GM18909 (cell line): ENCODE data around the gene SLC6A16.
"Not testable (repeated sequence)": the region's sequence is repeated elsewhere in the genome, so short reads cannot be mapped to it uniquely, and the experiment has no call there.

Experiments used
- ATAC-seq: cut with Tn5 transposase; IDR thresholded peaks from one replicate; pipeline ENCODE4 v1.9.1; 2021; ENCODE audit warnings: mild to moderate bottlenecking; ENCODE audit not compliant: unreplicated experiment, poor library complexity

The SLC6A16 gene

DNA sequence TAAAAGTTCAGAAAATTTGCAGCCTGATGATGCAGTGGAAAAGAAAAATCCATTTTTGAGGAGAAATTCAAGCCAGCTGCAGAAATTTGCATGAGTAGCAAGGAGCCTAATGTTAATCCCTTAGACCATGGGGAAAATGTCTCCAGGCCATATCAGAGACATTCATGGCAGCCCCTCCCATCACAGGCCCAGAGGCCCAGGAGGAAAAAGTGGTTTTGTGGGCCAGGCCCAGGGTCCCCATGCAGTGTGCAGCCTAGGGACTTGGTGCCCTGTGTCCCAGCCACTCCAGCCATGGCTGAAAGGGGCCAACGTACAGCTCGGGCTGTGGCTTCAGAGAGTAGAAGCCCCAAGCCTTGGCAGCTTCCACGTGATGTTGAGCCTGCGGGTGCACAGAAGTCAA, 36.8 kb downstream of the SLC6A16 start:
- ATAC-seq, result not testable (repeated sequence)

DNA sequence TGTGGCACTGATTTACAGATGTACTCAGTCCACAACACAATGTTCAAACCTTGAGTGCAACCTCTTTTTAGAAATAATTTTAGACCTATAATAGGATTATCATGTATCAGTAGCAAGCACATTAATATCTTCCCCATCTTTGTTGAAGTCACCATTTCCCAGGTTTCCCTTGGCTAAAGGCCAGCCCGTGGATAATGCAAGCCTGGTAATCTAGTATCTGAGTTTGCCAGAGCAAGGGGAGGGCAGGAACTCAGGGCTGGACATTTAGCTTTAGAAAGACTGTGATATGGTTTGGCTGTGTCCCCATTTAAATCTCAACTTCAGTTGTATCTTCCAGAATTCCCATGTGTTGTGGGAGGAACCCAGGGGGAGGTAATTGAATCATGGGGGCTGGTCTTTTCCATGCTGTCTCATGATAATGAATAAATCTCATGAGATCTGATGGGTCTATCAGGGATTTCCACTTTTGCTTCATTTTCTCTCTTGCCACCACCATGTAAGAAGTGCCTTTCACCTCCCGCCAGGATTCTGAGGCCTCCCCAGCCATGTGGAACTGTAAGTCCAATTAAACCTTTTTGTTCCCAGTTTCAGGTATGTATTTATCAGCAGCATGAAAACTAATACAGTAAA, 37.7 kb downstream of the SLC6A16 start:
- no peak for ATAC-seq

DNA sequence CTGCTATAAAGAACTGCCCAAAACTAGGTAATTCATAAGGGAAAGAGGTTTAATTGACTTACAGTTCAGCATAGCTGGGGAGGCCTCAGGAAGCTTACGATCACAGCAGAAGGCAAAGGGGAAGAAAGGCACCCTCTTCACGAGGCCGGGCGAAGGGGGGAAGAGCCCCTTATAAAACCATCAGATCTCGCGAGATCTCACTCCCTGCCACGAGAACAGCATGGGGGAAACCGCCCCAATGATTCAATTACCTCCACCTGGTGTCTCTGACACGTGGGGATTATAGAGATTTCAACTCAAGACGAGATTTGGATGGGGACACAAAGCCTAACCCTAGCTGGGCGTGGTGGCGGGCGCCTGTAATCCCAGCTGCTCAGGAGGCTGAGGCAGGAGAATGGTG, 42.8 kb downstream of the SLC6A16 start:
- no peak for ATAC-seq

DNA sequence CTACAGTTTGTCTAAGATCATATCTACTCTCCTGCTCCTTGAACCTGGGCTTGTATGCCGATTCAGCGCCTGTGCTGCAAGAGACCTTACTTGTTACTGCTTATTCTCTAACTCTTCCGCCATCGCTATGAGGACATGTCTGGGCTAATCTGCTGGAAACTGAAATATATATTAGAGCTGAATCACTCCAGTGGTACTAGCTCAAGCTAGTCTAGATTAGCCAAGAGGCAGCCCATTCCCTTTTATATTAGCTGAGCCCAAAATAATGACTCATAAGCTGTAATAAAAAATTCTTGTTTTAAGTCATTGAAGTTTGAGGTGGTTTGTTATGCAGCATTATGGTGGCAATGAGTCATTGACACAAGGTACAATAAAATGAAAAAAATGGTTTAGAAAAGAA, 52.8 kb downstream of the SLC6A16 start:
- no peak for ATAC-seq

DNA sequence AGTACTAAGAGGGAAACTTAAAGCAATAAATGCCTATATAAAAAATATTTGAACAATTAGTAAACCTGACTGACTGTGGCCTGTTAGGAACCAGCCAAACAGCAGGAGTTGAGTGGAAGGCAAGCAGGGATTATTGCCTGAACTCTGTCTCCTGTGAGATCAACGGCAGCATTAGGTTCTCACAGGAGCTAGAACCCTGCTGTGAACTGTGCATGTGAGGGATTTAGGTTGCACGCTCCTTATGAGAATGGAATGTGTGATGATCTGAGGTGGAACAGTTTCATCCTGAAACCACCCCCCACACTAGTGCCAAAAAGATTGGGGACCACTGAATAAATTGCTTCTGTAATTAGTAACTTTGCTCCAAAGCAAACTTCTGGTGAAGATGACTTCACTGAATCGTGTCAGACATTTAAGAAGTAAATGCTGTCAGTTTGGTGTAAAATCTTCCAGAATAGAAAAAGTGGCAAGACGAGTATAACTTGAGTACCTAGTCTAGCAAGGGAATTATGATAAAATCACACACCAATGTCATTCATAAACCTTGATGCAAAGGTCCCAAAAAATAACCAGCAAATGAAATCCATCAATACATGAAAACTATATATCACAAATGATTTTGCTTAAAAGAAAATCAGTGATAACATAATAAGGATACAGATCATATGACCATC, 53.8 kb downstream of the SLC6A16 start:
- no peak for ATAC-seq

DNA sequence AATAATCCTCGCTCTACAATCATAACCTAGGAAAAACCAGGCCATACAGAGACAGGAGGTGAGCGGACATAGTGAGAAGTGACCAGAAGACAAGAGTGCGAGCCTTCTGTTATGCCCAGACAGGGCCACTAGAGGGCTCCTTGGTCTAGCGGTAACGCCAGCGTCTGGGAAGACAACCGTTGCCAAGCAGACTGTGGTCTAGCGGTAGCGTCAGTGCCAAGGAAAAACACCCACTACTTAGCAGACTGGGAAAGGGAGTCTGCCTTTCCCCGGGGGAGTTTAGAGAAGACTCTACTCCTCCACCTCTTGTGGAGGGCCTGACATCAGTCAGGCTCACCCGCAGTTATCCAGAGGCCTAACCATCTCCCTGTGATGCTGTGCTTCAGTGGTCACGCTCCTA, 58.6 kb downstream of the SLC6A16 start:
- not testable (repeated sequence) for ATAC-seq

DNA sequence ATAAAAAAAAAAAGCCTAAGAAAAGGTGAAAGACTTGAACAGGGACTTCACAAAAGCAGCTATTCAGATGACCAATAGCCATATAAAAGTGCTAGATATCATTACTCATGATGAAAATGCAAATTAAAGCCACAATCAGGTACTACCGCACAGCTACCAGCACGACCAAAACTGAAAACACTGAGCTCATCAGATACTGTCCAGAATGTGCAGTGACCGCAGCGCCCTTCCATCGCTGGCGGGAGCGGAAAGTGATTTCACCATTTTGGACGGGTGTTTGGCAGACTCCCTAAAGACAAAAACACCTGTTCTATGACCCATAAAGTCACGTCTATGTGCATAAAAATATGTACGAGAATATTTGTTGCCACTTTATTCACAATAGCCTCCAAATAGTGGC, 60.7 kb downstream of the SLC6A16 start:
- no peak for ATAC-seq

DNA sequence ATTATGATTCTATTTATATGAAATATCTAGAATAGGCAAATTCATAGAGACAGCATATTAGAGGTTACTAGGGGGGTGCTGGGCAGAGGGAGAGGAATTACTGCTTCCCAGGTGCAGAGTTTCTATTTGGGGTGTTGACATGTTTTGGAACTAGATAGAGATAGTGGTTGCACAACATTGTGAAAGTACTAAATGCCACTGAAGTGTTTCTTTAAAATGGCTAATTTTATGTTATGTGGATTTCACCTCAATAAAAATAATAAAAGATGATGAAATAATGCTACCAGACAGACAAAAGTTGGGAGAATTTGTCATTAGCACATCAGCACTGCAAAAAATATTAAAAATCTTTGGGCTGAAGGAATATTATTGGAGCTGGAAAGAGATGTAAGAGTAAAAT, 63.4 kb downstream of the SLC6A16 start:
- ATAC-seq, result no peak

DNA sequence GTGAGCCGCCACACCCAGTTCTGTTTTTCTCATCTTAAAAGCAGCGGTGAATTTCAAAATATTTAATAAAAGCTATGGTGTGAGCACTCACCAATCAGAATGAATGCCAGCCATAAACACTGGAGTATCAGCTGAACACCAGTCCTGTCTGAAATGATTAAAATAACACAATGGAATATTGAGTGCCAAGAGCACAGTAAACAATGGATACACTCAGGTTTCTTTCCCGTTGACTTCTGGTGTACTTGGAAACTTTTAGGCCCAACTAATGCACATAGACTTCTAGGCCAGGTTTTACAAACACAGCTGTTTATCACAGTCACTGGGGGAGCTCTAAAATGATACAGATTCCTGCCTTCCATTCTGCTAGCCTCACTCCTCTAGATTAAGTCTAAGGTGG, 68.3 kb downstream of the SLC6A16 start:
- ATAC-seq, result no peak

DNA sequence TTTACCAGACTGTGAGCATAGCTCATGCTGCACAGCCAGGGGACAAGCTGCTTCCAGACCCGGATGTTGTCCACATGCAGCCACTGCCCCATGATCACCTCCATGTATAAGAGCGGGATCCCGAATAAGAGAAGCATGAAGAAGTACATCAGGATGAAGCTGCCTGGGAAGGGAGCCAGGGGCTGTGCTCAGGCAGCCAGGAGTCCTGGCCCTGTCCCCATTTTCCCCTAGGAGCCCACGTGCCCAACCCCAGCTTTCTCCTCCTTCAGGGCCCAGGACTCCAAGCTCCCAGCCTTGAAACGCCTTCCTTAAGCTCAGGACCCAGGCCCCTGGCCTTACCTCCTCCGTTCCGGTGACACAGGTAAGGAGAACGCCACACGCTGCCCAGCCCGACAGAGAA, 69.3 kb downstream of the SLC6A16 start:
- ATAC-seq, result no peak

DNA sequence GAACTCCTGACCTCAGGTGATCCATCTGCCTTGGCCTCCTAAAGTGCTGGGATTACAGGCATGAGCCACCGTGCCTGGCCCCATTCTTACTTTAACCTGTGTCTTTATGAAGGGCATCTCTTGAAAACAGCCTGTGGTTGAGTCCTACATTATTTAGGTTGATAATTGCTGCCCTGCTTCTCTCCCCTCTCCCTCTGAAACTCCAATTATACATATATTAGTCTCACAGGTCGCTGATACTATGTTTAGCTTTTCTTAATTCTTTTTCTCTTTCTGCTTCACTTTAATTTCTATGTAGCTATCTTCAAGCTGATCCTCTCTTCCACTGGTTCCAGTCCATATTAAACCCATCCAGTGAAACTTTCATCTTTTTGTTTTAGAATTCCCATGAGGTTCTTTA, 75.1 kb downstream of the SLC6A16 start:
- ATAC-seq, result no peak

DNA sequence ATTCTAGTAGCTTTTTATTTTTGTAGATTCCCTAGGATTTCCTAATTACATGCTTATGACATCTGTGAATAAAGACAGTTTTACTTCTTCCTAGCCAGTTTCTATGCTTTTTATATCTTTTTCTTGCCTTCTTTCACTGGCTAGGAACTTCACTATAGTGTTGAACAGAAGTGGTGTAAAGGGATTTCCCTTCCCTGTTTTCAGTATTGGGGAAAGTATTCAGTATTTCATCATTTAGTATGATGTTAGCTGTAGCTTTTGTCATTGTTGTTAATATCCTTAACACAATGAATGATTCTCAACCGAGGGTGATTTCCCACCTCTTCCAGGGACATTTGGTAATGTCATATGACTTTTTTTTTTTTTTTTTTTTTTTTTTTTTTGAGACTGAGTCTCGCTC, 77.3 kb downstream of the SLC6A16 start:
- no peak for ATAC-seq

DNA sequence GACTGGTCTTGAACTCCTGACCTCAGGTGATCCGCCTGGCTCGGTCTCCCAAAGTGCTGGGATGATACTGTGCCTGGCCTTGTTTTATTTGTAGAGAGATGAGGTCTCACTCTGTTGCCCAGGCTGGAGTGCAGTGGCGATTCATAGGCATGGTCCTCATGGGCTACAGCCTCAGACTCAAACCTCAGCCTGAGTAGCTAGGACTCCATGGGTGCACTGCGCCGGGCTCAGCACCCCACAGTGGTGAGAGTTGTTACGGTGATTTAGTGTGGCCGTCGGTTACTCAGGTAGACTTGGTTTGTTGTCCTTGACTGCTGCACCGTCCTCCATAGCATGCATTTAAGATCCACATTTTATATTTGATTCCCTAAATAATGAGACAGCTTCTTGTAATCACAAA, 80.7 kb downstream of the SLC6A16 start:
- ATAC-seq, result no peak

DNA sequence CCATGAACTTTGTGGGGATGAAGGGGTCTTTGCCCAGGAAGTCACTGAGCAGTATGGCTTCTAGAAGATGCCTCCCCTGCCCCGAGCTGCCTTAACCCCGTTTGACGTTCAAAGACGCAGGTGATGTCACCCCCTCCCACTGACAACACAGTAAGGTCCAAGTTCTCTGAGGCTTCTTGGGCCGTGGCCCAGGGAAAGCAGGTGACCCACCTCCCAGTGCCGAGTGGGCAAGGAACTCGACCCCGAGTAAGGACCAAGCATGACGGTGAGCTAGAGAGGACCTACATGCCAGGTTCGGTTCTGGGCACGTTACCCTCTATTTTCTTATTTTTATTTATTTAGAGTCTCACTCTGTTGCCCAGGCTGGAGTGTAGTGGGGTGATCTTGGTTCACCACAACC, 81.3 kb downstream of the SLC6A16 start:
- ATAC-seq, result no peak

DNA sequence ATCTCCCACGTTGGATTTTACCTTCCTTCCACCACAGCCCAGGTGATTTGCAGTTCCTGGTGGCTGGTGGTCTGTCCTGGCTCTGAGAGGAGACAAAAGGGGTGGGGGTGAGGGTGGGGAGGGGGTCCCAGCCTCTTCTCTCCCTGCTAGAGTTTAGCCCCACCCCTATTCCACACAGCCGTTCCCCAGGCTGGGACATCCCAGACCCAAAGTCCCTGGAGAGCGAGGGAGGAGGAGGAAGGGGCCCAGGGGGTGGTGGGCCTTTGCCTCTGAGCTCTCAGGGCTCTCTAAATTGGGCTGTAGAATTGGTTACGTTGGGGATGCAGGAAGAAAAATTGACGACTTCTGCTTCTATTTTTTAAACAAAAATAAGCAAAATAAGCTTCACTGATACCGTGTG, 81.9 kb downstream of the SLC6A16 start:
- no peak for ATAC-seq

DNA sequence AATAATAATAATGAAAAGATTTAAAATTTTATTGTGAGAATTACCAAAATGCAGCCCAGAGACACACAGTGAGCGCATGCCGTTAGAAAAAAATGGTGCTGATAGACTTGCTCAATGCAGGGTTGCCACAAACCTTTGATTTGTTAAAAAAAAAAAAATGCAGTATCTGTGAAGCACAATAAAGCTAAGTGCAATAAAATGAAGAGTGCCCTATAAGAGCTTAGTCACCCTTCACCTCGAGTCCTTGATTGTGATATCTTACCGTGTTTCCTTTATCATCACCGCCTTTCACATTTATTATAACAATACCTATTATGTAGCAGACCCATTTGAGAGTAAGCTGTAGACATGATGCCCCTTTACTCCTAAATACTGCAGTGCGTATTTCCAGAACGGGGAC, 83.2 kb downstream of the SLC6A16 start:
- ATAC-seq, result no peak
